ENCODE data around the gene CDC14A. TPM values are rescaled to one million over a fixed set of nuclear protein-coding genes. Genes with fewer than 3 reads are reported as not detected.

Gene CDC14A
- total and polyA plus RNA-seq, 2 donors (not counting 3 experiments of a cell fraction or from before 2014, with no cell fraction given) = 3.4 to 13.9 TPM

DNA sequence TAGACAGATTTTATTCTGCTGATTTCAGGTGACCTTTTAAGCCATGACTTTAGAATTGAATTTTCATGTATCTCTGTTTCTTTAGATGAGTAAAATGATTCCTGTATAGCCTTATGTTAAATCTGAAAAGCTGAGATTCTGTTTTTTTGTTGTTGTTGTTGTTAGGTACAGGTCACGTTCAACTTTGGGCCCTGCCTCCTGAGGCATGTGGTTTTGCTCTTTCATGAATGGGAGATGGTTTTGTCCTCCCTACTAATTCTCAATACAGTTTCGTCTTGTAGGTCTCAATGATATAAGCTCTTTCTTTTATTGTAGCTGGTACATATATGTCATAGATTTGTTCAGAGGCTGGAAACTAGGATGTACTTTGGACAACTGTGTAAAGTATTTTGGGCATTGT, 79.6 kb downstream of the CDC14A start:
- CTCF ChIA-PET = interaction anchor here (1.5 to 3.6 kb wide), 5 partner anchors 8 to 23 kb away, joined by 3 to 13 read pairs (median 7); no protein-coding TSS in a partner anchor
- H3K4me2 ChIP-seq (ENCODE audit: insufficient read depth, low read length) = no peak overlapping the region
- TF ChIP-seq MYC (IDR thresholded peaks at IDR 0.05; ENCODE audit: low read depth, low read length) (no peak), EZH2 (IDR thresholded peaks at IDR 0.05; ENCODE audit: borderline replicate concordance, low read depth, low read length, severe bottlenecking) (no peak), FOS (IDR thresholded peaks at IDR 0.05; ENCODE audit: borderline replicate concordance, insufficient read depth, low read length) (no peak), POLR2A (IDR thresholded peaks at IDR 0.05; ENCODE audit: low read depth, low read length) (no peak), GATA2 (IDR thresholded peaks at IDR 0.05; ENCODE audit: insufficient read depth, insufficient read length, low read depth, low read length) (no peak), JUN (IDR thresholded peaks at IDR 0.05; ENCODE audit: borderline replicate concordance, insufficient read depth, insufficient read length, low read depth) (no peak), POLR2AphosphoS5 (IDR thresholded peaks at IDR 0.05; ENCODE audit: insufficient read depth, low read depth, low read length) (no peak)
- TF ChIP-seq, protein P1, sequence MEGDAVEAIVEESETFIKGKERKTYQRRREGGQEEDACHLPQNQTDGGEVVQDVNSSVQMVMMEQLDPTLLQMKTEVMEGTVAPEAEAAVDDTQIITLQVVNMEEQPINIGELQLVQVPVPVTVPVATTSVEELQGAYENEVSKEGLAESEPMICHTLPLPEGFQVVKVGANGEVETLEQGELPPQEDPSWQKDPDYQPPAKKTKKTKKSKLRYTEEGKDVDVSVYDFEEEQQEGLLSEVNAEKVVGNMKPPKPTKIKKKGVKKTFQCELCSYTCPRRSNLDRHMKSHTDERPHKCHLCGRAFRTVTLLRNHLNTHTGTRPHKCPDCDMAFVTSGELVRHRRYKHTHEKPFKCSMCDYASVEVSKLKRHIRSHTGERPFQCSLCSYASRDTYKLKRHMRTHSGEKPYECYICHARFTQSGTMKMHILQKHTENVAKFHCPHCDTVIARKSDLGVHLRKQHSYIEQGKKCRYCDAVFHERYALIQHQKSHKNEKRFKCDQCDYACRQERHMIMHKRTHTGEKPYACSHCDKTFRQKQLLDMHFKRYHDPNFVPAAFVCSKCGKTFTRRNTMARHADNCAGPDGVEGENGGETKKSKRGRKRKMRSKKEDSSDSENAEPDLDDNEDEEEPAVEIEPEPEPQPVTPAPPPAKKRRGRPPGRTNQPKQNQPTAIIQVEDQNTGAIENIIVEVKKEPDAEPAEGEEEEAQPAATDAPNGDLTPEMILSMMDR (IDR thresholded peaks at IDR 0.05; ENCODE audit: extremely low read depth in 1 of 2, insufficient read depth in 1 of 2, low read depth in 1 of 2, low read length in 2 of 2) = no peak
- intact Hi-C loops (cut with micrococcal nuclease) = no loop called here
- no peaks in the 10 kb centered on the region for H3K36me3 ChIP-seq (ENCODE audit: control insufficient read depth in 2 of 2, extremely low read depth in 1 of 2, insufficient read depth in 2 of 2, low read length in 2 of 2)
- H3K79me2 ChIP-seq (ENCODE audit: control insufficient read depth, insufficient read depth, low read length) = no peaks in the 10 kb centered on the region
- no peak overlapping the region for H3K4me3 ChIP-seq (replicated peaks in 1 of 3; ENCODE audit: insufficient read depth in 1 of 3, low read depth in 1 of 3, low read length in 3 of 3)
- FAIRE-seq (no peak), DNase-seq (ENCODE audit: low read depth, low spot score) (no peak)
- no peak overlapping the region for H2AFZ ChIP-seq (ENCODE audit: low read depth, low read length)
- no peaks in the 10 kb centered on the region for H3K27me3 ChIP-seq (ENCODE audit: control insufficient read depth in 2 of 2, insufficient read depth in 2 of 2, low read length in 2 of 2)
- H3K9ac ChIP-seq (replicated peaks; ENCODE audit: extremely low read depth, insufficient read depth, low read length) = no peak overlapping the region
- BruUV-seq (replicated peaks) = no TSS peak
- H3K9me3 ChIP-seq (replicated peaks; ENCODE audit: control insufficient read depth, insufficient read depth, low read length) = no peaks in the 10 kb centered on the region
- H3K27ac ChIP-seq (ENCODE audit: insufficient read depth, low read depth, low read length) = no peak overlapping the region
- no peaks in the 10 kb centered on the region for H4K20me1 ChIP-seq (replicated peaks; ENCODE audit: control insufficient read depth, extremely low read depth, insufficient read depth, low read length)
- POLR2A ChIA-PET = no interaction called here
- dilution Hi-C loops (cut with MboI; ENCODE audit: extremely low pct_ligation_motif_present, low sequenced_read_pairs) = no loop called here
- H3K4me1 ChIP-seq (ENCODE audit: control insufficient read depth, extremely low read depth, insufficient read depth, low read length) = no peaks in the 10 kb centered on the region
- H3K9me1 ChIP-seq (replicated peaks; ENCODE audit: control insufficient read depth, extremely low read depth, insufficient read depth, low read length) = no peaks in the 10 kb centered on the region

All from endothelial cell of umbilical vein (primary cell).